Measurements from ENCODE around the gene C6orf120.

DNA sequence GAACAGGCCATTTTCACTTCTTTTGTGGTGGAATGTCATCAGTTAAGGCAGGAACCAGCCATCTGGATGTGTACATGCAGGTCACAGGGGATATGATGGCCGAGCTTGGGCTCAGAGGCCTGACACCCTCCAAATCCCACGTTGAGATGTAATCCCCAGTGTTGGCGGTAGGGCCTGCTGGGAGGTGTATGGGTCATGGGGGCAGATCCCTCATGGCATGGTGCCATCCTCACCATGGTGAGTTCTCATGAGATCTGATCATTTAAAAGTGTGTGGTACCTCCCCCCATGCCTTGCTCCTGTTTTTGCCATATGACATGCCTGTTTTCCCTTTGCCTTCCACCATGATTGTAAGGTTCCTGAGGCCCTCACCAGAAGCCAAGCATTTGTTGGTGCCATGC is 26.9 kb upstream of the C6orf120 start:
- TF ChIP-seq POLR2A (IDR thresholded peaks at IDR 0.05), result no peak
- TF ChIP-seq, protein P1, sequence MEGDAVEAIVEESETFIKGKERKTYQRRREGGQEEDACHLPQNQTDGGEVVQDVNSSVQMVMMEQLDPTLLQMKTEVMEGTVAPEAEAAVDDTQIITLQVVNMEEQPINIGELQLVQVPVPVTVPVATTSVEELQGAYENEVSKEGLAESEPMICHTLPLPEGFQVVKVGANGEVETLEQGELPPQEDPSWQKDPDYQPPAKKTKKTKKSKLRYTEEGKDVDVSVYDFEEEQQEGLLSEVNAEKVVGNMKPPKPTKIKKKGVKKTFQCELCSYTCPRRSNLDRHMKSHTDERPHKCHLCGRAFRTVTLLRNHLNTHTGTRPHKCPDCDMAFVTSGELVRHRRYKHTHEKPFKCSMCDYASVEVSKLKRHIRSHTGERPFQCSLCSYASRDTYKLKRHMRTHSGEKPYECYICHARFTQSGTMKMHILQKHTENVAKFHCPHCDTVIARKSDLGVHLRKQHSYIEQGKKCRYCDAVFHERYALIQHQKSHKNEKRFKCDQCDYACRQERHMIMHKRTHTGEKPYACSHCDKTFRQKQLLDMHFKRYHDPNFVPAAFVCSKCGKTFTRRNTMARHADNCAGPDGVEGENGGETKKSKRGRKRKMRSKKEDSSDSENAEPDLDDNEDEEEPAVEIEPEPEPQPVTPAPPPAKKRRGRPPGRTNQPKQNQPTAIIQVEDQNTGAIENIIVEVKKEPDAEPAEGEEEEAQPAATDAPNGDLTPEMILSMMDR (IDR thresholded peaks at IDR 0.05), result no peak
